Activated CD8-positive, alpha-beta T cell treated with anti-CD3 and anti-CD28 coated beads for 36 hours (primary cell): Measurements from ENCODE around the gene RFNG. TPM values are rescaled to one million over a fixed set of nuclear protein-coding genes. Genes with fewer than 3 reads are reported as not detected.

Source experiments
- ATAC-seq: fragments of 200-7000 bp; cut with Tn5 transposase; one replicate; pipeline ENCODE4 v1.10.0; 2021; ENCODE audit warnings: mild to moderate bottlenecking, moderate library complexity
- CTCF ChIA-PET: fragments of 350-600 bp; sonication (Branson Sonifier 250); formaldehyde crosslinking; loops from one replicate; lab custom pipeline; 2021; ENCODE audit warnings: antibody characterized with exemption; lab: Charles Lee
- POLR2A ChIA-PET: fragments of 350-600 bp; sonication (Branson Sonifier 250); formaldehyde crosslinking; loops from one replicate; lab custom pipeline; 2021; ENCODE audit warnings: antibody characterized with exemption; lab: Charles Lee
- DNase-seq: peaks from one replicate; pipeline ENCODE4 v3.0.0-alpha.2; 2020
- H3K27ac Mint-ChIP-seq: one replicate; pipeline ENCODE4 v1.8.0; 2021; ENCODE audit warnings: mild to moderate bottlenecking, mixed read lengths
- H3K27me3 Mint-ChIP-seq: one replicate; pipeline ENCODE4 v1.8.0; 2021; ENCODE audit warnings: mixed read lengths
- H3K36me3 Mint-ChIP-seq: one replicate; pipeline ENCODE4 v1.8.0; 2021; ENCODE audit warnings: low read depth, mixed read lengths
- H3K4me1 Mint-ChIP-seq: one replicate; pipeline ENCODE4 v1.8.0; 2021; ENCODE audit warnings: low read depth, mixed read lengths
- H3K4me3 Mint-ChIP-seq: one replicate; pipeline ENCODE4 v1.8.0; 2021; ENCODE audit warnings: mild to moderate bottlenecking, moderate library complexity, mixed read lengths
- H3K9me3 Mint-ChIP-seq: one replicate; pipeline ENCODE4 v1.8.0; 2021; ENCODE audit warnings: mixed read lengths
- intact Hi-C: fragments of 100-400 bp; cut with micrococcal nuclease; formaldehyde crosslinking; loops from one replicate; pipeline ENCODE4 v1.10.0; 2022
- total RNA-seq, 2 experiments: library from RNA; stranded (reverse); gene quantifications; one replicate each; pipeline ENCODE4 v1.2.3, GENCODE V29; 2021
- TF ChIP-seq, protein P1 (sequence below): fragments of 200-600 bp; IDR thresholded peaks from one replicate; pipeline ENCODE4 v1.8.0; 2022; ENCODE audit warnings: antibody characterized with exemption, mild to moderate bottlenecking

Gene RFNG
- total RNA-seq, 2 experiments from 2014 or later, result 14.2 to 15.3 TPM

DNA sequence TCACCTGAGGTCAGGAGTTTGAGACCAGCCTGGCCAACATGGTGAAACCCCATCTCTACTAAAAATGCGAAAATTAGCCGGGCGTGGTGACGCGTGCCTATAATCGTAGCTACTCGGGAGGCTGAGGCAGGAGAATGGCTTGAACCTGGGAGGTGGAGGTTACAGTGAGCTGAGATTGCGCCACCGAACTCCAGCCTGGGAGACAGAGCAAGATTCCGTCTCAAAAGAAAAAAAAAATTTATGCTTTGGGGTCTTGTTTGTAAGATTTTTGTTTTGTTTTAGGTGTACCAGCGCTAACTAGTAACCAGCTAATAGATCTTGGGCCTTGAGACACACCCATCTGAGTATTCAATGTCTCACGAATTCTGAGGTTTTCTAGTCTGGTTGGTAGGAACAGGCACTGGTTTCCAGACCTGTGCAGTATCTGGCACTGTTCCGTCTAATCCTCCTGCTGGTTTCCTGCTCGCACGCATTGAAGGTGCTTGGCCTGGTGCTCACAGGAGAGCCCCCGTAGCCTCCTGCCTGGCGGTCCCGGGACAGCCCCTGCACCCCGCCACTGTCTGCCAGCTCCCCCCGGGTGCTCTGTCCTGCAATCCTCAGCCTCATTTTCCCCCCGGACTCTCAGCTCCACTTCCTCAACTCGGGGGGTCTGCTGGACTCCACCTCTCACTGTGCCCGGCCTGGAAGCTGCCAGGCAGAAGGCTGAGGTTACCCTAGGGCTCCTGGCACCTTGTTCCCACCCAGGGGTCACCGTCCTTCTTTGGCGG is 24.6 kb upstream of the RFNG start:
- H3K9me3 Mint-ChIP-seq, result no peaks in the 10 kb centered on the region
- H3K27ac Mint-ChIP-seq, result no peak overlapping the region
- CTCF ChIA-PET, result interaction anchor here (1.1 kb wide), 1 partner anchor 39 kb away, joined by 3 read pairs; the partner anchor contains the start of gene DCXR
- H3K36me3 Mint-ChIP-seq, result peaks cover 8% of the 10 kb centered on the region
- intact Hi-C loops, result no loop called here
- H3K4me3 Mint-ChIP-seq, result no peak overlapping the region
- no peak for ATAC-seq
- no peaks in the 10 kb centered on the region for H3K4me1 Mint-ChIP-seq
- TF ChIP-seq, protein P1, sequence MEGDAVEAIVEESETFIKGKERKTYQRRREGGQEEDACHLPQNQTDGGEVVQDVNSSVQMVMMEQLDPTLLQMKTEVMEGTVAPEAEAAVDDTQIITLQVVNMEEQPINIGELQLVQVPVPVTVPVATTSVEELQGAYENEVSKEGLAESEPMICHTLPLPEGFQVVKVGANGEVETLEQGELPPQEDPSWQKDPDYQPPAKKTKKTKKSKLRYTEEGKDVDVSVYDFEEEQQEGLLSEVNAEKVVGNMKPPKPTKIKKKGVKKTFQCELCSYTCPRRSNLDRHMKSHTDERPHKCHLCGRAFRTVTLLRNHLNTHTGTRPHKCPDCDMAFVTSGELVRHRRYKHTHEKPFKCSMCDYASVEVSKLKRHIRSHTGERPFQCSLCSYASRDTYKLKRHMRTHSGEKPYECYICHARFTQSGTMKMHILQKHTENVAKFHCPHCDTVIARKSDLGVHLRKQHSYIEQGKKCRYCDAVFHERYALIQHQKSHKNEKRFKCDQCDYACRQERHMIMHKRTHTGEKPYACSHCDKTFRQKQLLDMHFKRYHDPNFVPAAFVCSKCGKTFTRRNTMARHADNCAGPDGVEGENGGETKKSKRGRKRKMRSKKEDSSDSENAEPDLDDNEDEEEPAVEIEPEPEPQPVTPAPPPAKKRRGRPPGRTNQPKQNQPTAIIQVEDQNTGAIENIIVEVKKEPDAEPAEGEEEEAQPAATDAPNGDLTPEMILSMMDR, result no peak
- POLR2A ChIA-PET, result interaction anchor here (0.9 to 2.1 kb wide), 9 partner anchors 10 to 46 kb away, joined by 3 to 14 read pairs (median 5); partner anchors contain the start of genes DCXR and DUS1L
- DNase-seq, result no peak
- H3K27me3 Mint-ChIP-seq, result no peaks in the 10 kb centered on the region

DNA sequence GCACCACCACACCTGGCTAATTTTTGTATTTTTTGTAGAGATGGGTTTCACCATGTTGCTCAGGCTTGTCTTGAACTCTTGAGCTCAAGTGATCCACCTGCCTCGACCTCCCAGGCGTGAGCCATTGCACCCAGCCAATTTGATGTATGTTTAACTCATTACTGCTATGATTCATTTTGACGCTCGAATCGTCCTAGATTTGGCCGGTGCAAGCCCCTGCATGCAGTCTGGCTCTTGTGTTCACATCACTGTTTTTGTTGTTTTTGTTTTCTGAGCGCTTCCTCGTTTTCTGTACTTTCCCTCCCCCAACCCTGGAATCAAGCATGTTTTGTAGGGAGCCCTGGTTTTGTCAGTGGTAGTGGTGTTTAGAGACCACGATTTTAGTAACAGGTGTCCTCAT is 21.8 kb upstream of the RFNG start:
- no peak for ATAC-seq
- ChIA-PET POLR2A (interaction anchor here (1.3 kb wide), 1 partner anchor 9 kb away, joined by 5 read pairs; no protein-coding TSS in a partner anchor), CTCF (no interaction called here)
- TF ChIP-seq, protein P1, result no peak
- Mint-ChIP-seq H3K27ac (no peak overlapping the region), H3K36me3 (peaks cover 3% of the 10 kb centered on the region), H3K4me3 (no peak overlapping the region), H3K4me1 (no peaks in the 10 kb centered on the region), H3K9me3 (no peaks in the 10 kb centered on the region), H3K27me3 (no peaks in the 10 kb centered on the region)
- intact Hi-C loops, result no loop called here
- no peak for DNase-seq

DNA sequence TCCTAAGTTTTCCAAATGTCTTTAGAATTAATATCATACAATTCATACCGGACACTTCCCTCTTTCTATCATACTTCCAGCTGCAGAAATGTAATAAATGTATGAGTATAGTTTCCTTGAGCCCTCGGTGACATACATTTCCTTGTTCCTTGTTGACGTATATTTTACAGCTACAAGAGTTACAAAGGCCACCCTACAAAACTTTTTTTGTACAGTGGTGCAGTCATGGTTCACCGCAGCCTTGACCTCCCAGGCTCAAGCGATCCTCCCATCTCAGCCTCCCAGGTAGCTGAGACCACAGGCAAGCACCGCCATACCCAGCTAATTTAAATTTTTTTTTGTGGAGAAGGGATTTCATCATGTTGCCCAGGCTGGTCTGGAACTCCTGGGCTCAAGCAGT is 21.2 kb upstream of the RFNG start:
- POLR2A ChIA-PET, result interaction anchor here (0.6 kb wide), 1 partner anchor 118 kb away, joined by 3 read pairs; no protein-coding TSS in a partner anchor
- H3K27me3 Mint-ChIP-seq, result no peaks in the 10 kb centered on the region
- CTCF ChIA-PET, result no interaction called here
- DNase-seq (no peak), ATAC-seq (no peak)
- no peaks in the 10 kb centered on the region for H3K4me1 Mint-ChIP-seq
- no peak overlapping the region for H3K4me3 Mint-ChIP-seq
- no peaks in the 10 kb centered on the region for H3K36me3 Mint-ChIP-seq
- TF ChIP-seq, protein P1, result no peak
- intact Hi-C loops, result no loop called here
- no peak overlapping the region for H3K27ac Mint-ChIP-seq
- no peaks in the 10 kb centered on the region for H3K9me3 Mint-ChIP-seq

DNA sequence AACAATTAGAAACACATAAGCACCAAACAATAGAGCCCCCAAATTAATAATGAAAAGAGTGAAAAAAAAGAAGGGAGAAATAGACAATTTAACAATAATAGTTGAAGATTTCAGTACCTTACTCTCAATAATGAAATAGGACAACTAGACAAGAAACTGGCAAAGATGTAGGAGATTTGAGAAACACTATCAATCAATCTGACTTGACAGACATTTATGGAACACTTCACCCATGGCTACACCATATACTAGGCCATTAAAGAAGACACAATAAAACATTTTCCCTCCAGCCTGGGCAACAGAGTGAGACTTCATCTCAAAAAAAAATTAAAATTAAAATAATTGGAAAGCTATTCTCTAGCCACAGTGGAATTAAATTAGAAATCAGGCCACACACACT is 19.0 kb upstream of the RFNG start:
- TF ChIP-seq, protein P1, result no peak
- H3K4me3 Mint-ChIP-seq, result no peak overlapping the region
- CTCF ChIA-PET, result interaction anchor here (1.3 kb wide), 1 partner anchor 32 kb away, joined by 3 read pairs; no protein-coding TSS in a partner anchor
- intact Hi-C loops, result no loop called here
- DNase-seq, result no peak
- POLR2A ChIA-PET, result interaction anchor here (1.0 kb wide), 1 partner anchor 179 kb away, joined by 3 read pairs; the partner anchor contains the start of gene ANAPC11
- H3K27me3 Mint-ChIP-seq, result no peaks in the 10 kb centered on the region
- no peaks in the 10 kb centered on the region for H3K9me3 Mint-ChIP-seq
- H3K27ac Mint-ChIP-seq, result no peak overlapping the region
- ATAC-seq, result no peak
- H3K4me1 Mint-ChIP-seq, result peaks cover 5% of the 10 kb centered on the region
- no peaks in the 10 kb centered on the region for H3K36me3 Mint-ChIP-seq
